ENCODE data around the gene CSAD.

- TF ChIP-seq CTCF (IDR thresholded peaks at IDR 0.05) (no peak), POLR2A (IDR thresholded peaks at IDR 0.05) (no peak)
Measured at GRCh38 chr12:53208877-53209463, 28.2 kb upstream of the CSAD start.
